ENCODE measurements around the gene AVL9. TPM values are rescaled to one million over a fixed set of nuclear protein-coding genes. Genes with fewer than 3 reads are reported as not detected.

The AVL9 gene
- total and polyA plus RNA-seq, 9 of the 15 experiments (the other 6 are each of a cell fraction or from before 2014, with no cell fraction given) = 6.4 to 66.2 (median 30.1) TPM

DNA sequence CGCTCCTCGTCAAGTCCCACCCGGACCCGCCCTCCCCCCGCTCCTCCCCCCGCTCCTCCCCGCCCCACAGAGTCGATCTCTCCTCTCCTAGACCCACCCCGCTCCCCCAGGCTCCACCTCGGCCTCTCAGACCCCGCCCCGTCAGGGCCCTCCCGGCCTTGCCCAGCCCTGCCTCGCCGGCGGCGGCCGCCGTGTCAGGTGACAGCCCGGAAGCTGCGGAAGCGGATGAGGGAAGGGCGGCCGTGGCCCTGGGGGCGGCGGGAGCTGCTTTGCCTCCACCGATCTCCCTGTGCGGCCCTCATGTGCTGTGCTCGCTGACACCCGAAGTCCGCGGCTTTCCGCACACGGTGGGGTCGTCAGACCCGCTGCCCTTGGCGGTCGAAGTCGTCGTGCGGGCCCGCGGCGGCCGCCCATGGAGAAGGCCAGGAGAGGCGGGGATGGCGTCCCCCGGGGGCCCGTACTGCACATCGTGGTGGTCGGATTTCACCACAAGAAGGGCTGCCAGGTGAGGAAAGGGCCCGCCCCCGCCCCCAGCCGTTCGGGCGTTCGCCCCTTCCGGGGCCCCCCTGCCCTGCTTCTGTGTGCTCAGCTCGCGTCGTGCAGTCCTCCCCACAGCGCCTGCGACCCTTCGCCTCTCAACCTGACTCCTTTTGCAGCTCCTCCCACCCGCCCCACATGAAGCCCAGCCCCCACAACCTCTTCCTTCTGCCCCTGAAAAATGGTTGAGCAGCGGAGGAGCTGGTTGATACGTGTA, at the start of gene AVL9 (continued):
- TF ChIP-seq ZNF79 (CRISPR knock-in tag; IDR thresholded peaks at IDR 0.05; ENCODE audit: low read depth) (no peak), ZFPM2 (CRISPR knock-in tag; IDR thresholded peaks at IDR 0.05) (no peak), DPF2 (IDR thresholded peaks at IDR 0.05) (no peak), POLR2AphosphoS5 (IDR thresholded peaks at IDR 0.05; ENCODE audit: control insufficient read depth, insufficient read depth, low read depth, low read length) (peak; percentile 85), GATAD2A (IDR thresholded peaks at IDR 0.05) (0 out of 2 replicates have a peak, but pooled peaks have one; percentile 54), MAFF (IDR thresholded peaks at IDR 0.05; ENCODE audit: low read length) (no peak), ELF2 (CRISPR knock-in tag; IDR thresholded peaks at IDR 0.05) (peak; percentile 94)
- TF ChIP-seq, protein P1, sequence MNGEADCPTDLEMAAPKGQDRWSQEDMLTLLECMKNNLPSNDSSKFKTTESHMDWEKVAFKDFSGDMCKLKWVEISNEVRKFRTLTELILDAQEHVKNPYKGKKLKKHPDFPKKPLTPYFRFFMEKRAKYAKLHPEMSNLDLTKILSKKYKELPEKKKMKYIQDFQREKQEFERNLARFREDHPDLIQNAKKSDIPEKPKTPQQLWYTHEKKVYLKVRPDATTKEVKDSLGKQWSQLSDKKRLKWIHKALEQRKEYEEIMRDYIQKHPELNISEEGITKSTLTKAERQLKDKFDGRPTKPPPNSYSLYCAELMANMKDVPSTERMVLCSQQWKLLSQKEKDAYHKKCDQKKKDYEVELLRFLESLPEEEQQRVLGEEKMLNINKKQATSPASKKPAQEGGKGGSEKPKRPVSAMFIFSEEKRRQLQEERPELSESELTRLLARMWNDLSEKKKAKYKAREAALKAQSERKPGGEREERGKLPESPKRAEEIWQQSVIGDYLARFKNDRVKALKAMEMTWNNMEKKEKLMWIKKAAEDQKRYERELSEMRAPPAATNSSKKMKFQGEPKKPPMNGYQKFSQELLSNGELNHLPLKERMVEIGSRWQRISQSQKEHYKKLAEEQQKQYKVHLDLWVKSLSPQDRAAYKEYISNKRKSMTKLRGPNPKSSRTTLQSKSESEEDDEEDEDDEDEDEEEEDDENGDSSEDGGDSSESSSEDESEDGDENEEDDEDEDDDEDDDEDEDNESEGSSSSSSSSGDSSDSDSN (IDR thresholded peaks at IDR 0.05; ENCODE audit: borderline replicate concordance in 1 of 2, low read depth in 2 of 2, low read length in 2 of 2) = peak in 1 of 2 experiments; percentile 62; a peak in 2 of 4 replicates
- TF ChIP-seq, protein P2, sequence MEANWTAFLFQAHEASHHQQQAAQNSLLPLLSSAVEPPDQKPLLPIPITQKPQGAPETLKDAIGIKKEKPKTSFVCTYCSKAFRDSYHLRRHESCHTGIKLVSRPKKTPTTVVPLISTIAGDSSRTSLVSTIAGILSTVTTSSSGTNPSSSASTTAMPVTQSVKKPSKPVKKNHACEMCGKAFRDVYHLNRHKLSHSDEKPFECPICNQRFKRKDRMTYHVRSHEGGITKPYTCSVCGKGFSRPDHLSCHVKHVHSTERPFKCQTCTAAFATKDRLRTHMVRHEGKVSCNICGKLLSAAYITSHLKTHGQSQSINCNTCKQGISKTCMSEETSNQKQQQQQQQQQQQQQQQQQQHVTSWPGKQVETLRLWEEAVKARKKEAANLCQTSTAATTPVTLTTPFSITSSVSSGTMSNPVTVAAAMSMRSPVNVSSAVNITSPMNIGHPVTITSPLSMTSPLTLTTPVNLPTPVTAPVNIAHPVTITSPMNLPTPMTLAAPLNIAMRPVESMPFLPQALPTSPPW (CRISPR knock-in tag; IDR thresholded peaks at IDR 0.05) = peak; percentile 98
- TF ChIP-seq, protein P3, sequence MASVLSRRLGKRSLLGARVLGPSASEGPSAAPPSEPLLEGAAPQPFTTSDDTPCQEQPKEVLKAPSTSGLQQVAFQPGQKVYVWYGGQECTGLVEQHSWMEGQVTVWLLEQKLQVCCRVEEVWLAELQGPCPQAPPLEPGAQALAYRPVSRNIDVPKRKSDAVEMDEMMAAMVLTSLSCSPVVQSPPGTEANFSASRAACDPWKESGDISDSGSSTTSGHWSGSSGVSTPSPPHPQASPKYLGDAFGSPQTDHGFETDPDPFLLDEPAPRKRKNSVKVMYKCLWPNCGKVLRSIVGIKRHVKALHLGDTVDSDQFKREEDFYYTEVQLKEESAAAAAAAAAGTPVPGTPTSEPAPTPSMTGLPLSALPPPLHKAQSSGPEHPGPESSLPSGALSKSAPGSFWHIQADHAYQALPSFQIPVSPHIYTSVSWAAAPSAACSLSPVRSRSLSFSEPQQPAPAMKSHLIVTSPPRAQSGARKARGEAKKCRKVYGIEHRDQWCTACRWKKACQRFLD (CRISPR knock-in tag; IDR thresholded peaks at IDR 0.05) = peak; percentile 63; the same call in 1 of the 2 replicates
- TF ChIP-seq, protein P4, sequence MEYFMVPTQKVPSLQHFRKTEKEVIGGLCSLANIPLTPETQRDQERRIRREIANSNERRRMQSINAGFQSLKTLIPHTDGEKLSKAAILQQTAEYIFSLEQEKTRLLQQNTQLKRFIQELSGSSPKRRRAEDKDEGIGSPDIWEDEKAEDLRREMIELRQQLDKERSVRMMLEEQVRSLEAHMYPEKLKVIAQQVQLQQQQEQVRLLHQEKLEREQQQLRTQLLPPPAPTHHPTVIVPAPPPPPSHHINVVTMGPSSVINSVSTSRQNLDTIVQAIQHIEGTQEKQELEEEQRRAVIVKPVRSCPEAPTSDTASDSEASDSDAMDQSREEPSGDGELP (CRISPR knock-in tag; IDR thresholded peaks at IDR 0.05; ENCODE audit: borderline replicate concordance) = peak; percentile 92
- TF ChIP-seq, protein P5, sequence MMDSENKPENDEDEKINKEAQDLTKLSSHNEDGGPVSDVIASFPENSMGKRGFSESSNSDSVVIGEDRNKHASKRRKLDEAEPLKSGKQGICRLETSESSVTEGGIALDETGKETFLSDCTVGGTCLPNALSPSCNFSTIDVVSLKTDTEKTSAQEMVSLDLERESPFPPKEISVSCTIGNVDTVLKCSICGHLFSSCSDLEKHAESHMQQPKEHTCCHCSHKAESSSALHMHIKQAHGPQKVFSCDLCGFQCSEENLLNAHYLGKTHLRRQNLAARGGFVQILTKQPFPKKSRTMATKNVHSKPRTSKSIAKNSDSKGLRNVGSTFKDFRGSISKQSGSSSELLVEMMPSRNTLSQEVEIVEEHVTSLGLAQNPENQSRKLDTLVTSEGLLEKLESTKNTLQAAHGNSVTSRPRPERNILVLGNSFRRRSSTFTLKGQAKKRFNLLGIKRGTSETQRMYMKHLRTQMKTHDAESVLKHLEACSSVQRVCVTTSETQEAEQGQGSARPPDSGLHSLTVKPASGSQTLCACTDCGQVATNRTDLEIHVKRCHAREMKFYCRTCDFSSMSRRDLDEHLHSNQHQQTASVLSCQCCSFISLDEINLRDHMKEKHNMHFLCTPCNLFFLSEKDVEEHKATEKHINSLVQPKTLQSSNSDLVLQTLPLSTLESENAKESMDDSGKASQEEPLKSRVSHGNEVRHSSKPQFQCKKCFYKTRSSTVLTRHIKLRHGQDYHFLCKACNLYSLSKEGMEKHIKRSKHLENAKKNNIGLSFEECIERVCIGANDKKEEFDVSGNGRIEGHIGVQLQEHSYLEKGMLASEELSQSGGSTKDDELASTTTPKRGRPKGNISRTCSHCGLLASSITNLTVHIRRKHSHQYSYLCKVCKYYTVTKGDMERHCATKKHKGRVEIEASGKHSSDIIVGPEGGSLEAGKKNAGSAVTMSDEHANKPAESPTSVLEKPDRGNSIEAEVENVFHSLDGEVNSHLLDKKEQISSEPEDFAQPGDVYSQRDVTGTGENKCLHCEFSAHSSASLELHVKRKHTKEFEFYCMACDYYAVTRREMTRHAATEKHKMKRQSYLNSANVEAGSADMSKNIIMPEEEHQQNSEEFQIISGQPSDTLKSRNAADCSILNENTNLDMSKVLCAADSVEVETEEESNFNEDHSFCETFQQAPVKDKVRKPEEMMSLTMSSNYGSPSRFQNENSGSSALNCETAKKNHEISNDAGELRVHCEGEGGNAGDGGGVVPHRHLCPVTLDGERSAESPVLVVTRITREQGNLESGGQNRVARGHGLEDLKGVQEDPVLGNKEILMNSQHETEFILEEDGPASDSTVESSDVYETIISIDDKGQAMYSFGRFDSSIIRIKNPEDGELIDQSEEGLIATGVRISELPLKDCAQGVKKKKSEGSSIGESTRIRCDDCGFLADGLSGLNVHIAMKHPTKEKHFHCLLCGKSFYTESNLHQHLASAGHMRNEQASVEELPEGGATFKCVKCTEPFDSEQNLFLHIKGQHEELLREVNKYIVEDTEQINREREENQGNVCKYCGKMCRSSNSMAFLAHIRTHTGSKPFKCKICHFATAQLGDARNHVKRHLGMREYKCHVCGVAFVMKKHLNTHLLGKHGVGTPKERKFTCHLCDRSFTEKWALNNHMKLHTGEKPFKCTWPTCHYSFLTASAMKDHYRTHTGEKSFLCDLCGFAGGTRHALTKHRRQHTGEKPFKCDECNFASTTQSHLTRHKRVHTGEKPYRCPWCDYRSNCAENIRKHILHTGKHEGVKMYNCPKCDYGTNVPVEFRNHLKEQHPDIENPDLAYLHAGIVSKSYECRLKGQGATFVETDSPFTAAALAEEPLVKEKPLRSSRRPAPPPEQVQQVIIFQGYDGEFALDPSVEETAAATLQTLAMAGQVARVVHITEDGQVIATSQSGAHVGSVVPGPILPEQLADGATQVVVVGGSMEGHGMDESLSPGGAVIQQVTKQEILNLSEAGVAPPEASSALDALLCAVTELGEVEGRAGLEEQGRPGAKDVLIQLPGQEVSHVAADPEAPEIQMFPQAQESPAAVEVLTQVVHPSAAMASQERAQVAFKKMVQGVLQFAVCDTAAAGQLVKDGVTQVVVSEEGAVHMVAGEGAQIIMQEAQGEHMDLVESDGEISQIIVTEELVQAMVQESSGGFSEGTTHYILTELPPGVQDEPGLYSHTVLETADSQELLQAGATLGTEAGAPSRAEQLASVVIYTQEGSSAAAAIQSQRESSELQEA (IDR thresholded peaks at IDR 0.05; ENCODE audit: low read depth) = no peak

Data from K562 (cell line).